NCI-H82 treated with DMSO at 0.1 percent for 48 hours (cell line): Measurements from ENCODE around the gene TSPAN9.
"Not testable (repeated sequence)": the region's sequence is repeated elsewhere in the genome, so short reads cannot be mapped to it uniquely, and the experiment has no call there.

Source experiments
- DNase-seq: peaks from one replicate; lab custom pipeline; 2025; ENCODE audit not compliant: unreplicated experiment; lab: John Stamatoyannopoulos, UW

The TSPAN9 gene

DNA sequence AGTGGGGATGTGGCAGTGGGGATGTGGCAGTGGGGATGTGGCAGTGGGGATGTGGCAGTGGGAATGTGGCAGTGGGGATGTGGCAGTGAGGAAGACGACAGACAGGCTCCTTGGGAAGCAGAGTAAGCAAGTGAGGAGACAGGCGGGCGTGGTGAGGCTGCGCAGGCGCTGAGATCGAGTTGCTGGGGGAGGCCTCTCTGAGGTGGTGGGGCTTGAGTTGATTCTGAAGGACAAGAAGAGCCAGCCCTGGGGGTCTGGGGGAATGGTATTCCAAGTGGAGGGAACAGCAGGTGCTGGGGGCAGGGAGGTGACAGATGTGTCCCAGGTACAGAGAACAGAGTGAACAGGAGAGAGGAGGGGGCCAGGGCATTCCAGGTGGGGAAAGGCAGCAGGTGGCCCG, 33.8 kb upstream of the TSPAN9 start:
- DNase-seq = no peak

DNA sequence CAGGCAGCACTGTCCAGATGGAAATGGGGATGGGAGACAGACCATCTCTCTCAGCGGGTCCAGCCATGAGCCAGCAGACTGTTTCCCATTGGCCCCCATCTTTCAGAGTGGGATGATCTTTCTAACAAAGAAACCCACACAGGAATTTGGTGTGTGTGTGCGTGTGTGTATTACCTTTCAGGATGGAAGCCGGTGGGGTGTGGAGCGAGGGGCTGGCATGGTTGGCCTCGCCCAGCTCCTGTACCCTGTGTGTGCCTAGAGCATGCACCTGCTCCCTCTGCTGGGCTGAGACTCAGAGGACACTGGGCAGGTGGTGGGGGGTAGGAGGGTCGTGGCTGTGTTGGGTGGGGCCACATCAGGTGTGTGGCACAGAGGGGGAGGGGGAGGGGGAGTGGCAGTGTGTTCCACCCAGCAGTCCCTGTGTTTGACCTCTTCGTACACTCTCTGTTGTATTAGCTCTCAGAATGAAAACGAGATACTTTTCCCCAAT, 33.0 kb upstream of the TSPAN9 start:
- DNase-seq = no peak

DNA sequence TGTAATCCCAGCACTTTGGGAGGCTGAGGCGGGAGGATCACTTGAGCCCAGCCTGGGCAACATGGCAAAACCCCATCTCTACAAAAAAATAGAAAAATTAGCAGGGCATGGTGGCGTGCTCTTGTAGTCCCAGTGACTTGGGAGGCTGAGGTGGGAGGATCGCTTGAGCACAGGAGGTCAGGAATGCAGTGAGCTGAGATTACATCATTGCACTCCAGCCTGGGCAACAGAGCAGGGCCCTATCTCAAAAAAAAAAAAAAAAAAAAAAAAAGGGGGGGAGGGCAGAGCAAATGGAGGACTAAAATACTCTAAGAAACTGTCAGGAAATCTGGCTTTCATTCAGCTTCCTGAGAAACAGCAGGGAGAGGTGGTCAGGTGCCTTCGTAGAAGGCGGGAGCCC, 31.7 kb upstream of the TSPAN9 start:
- DNase-seq = no peak

DNA sequence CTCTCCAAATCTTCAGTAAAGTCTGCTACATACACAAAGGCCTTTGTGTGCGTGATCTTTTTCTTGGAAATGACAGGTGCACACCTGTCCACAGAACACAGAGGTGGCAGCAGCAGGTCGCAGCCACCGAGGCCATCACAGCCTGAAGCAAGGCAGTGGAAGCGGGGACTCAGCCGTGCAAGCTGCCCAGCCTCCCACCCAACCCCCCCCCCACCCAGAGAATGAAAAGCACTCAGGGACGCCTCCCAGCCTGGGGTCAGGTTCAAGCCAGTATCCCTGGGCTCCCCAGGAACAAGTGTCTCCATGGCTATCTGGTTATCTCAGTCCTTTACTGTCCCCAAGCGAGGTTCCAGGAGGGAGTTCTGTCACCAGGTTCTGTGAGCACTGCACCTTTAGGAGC, 31.2 kb upstream of the TSPAN9 start:
- no peak for DNase-seq

DNA sequence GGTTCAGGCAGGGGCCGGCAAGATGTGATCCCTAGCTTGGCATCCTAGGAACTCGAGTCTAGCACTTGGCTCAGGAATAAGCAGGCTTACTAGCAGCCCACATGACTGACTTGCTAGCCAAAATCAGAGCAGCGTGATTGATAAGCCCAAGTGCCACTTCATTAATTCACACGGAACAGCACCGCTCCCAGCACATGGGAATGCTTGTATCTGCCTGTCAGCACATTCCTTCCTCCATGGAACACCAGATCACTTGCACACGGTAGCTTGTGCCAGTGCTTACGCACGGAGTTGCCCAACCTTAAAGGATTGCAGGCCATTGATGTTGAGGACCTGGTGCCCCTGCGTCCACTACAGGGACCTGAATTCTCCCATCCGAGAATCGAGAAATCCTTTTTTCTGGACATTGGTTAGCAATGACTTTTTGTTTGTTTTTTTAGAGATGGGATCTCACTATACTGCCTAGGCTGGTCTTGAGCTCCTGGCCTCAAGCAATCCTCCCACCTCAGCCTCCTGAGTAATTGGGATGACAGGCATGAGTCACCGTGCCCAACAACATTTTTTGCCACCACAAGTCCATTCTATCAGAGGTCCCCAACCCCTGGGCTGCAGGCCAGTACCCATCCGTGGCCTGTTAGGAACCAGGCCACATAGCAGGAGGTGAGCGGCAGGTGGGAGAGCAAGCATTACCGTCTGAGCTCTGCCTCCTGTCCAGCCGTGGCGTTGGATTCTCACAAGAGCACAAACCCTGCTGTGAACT, 30.6 kb upstream of the TSPAN9 start:
- DNase-seq = no peak

DNA sequence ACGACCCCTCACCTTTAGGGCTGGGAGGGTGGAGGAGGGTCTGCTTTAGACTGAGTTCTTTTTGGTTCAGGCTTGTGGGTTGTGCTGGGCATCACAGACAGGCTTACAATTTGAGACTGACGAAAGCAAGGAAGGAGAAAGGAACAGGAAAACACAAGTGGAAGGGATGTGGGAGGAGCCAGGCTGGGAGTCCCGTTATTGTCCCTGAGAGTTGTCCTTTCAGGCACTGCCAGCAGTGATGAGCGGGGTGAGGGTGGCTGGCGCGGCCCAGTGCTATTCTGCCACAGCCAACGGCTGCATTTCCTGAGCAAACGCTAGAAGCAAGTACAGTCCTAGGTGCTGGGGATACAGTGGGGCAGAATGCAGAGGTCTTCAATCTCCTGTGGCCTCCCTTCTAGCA, 29.2 kb upstream of the TSPAN9 start:
- no peak for DNase-seq

DNA sequence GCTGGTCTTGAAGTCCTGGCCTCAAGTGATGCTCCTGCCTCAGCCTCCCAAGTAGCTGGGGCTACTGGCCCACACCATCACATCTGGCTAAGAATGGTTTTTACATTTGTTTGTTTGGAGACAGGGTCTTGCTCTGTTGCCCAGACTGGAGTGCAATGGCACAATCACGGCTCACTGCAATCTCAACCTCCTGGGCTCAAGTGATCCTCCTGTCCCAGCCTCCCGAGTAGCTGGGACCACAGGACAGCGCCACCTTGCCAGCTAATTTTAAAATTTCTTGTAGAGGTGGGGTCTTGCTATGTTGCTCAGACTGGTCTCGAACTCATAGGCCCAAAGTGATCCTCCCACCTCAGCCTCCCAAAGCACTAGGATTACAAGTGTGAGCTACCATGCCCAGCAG, 28.6 kb upstream of the TSPAN9 start:
- DNase-seq = no peak

DNA sequence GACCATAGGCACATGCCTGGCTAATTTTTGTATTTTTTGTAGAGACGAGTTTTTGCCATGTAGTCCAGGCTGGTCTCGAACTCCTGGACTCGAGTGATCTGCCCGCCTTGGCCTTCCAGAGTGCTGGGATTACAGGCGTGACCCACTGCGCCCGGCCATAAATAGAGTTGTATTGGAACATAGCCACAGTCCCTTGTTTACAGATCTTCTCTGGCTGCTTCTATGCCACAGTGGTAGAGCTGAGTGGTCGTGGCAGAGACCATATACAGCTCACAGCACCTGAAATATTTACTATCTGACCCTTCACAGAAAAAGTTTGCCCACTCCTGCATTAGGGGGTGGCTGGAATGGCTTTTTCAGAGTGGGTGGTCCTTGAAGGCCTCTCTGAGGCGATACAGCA, 28.0 kb upstream of the TSPAN9 start:
- no peak for DNase-seq

DNA sequence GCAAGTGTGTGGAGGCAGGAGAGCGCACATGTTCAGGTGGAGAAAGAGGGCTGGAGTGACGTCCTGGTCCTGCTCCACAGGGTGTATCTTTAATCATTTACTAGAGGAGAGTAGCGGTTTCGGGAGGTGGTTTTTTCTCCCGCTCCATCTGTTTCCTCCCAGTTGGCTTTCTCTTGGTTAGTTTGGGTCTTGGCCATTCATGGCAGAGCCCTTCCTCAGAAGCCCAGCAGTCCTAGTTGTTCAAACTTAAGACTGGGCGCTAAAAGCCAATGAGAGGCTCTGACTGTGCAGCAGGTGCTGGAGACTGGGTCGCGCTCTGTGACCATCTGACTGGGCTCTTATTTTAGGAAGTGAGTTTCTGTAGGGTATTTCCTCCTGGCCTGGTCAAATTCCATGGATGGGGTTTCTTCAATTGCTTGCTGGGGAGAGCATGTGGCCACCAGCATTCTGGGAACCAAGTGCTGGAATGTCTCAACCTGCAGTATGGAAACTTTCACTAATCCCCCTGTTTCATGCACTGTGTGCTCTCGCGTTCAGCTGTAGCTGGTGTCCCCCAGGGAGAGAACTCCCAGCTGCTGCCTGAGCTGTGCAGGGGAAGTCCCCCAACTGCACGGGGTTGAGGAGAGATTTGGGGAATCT, 27.4 kb upstream of the TSPAN9 start:
- no peak for DNase-seq

DNA sequence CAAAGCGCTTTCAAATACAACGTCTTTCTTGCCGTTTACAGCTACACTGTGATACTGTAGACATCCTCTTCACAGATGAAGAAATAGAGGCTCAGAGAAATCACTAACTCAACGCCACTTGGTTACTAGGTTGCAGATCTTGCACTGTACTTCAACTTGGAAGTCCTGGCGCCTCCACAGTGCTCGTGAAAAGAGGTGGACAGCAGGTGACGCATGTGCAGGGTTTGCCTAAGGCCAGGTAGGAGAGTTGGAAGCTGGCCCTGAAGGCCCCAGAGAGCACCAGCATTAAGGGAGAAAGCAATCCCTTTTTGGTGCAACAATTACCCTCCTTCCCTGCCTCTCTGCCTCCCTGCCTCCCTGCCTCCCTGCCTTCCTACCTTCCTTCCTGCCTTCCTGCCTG, 22.8 kb upstream of the TSPAN9 start:
- no peak for DNase-seq

DNA sequence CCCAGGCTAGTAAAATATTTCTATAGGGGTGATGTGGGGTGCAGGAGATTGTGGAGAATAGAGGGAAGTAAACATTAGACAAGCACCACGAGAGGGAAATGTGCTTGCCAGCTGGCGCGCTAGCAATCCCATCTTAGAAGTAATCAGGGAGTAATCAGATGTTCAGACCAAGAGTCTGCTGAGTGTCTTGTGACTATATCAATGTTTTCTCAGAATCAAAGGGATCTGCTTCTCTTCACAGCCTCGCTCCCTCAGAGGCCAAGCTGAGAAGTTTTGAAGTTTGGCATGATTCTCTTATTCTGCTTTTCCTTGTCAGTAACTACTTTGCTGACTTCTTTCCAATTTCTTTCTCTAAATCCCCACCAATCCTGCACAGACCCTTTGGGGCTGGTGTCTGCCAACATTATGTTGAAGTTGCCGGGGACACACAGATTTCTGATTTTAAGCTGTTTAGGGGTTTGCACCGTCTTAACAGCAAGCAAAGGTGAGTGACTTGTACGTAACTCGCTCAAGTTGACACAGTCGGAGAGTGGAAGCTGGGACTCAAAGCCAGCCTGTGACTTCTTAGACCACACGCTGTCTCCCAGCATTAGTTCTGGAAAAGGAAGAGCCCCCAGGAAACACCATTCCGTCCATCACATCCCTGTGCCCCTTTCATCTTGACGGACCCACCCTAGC, 22.0 kb upstream of the TSPAN9 start:
- peak; percentile 57 for DNase-seq

DNA sequence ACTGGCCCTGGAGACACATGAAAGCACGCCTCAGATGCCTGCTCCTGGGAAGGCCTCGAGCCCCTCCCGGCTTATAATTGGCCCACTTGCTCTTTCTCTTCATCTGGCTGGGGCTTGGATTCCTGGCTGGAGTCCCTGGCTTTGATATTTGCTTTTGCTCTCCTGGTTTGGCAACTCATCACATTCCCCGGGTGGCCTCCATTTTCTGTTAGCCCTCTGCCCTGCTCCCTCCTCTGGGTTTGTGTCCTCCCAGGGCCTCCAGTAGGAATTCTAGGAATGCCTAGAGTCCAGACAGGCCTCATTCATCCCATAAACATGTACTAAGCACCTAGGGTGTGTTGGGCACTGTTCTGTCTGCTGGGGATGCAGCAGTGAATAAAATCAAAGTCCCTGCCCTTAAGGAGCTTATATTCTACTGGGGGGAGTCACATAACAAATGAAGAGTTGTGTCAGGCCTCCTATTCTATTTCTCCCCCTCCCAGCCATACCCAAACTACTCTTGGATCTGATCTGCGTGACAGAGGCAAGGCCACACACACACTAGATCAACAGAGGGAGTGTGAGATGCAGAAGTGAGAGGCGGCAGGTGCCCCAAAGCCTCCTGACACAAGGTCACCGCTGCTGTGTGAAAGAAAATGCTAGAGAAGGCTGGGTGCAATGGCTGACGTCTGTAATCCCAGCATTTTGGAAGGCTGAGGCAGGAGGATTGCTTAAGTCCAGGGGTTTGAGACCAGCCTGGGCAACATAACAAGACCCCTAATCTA, 21.3 kb upstream of the TSPAN9 start:
- no peak for DNase-seq

DNA sequence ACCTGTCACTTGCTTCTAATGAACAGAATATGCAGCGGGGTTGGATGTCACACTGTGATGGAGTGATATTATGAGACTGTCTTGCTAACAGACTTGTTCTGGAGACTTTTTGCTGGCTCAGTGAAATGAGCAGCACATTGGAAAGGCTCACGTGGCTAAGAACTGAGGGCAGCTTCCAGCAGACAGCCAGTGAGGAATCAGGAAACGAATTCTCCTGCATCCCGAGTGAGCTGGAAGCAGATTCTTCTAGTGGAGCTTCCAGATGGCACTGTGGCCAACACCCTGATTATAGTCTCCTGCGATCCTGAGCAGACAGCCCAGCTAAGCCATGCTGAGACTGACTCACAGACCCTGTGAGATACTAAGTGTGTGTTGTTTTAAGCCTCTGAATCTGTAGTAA, 16.1 kb upstream of the TSPAN9 start:
- DNase-seq = no peak

DNA sequence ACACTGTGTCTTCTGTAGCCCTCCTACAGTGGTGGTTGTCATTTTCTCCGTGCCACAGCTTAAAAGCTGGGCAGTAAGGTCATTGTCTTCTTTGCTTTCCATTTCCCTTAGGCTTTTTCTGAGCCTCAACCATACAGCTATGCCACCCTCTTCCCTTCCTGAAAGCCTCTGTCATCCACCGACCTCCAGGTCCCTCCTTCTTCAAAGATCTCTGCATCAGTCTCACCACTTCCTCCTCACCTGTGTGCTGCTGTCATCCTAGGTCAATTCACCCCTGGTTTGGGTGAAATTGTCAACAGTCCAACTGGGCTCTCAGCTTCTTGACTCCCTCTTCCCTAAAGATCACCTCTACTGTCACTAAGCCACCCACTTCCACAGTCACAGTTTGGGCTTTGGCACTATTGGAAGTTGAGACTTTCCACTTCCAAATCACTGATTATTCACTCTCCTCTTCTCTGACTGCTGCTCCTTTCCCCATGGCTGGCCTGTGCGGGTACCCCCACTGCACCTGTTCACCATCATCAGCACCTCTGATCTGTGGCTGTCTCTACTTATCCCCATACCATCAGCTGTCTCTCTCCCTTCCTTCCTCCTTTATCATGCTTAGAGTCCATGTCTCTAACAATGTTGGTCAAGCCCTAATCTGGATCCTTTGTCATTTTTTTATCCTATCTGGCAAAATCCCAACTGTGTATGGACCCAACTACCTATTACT, 15.5 kb upstream of the TSPAN9 start:
- DNase-seq = no peak

DNA sequence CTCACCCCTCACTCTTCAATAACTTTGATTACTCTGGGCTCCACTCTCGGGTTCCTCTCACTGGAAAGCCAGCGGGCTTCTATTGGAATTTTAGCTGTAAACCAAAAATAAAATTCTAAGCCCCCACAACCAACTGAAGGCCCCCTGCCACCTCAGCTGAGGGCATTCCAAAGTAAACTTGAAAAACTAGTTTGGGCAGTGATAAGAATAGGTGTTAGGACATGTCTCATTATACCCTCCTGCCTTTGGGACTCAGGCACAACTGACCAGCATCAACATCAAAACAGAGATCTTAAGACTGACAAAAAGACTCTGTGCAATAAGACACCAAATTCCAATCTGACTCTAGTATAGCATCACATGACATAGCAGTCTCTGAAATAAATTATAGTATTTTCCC, 11.9 kb upstream of the TSPAN9 start:
- no peak for DNase-seq

DNA sequence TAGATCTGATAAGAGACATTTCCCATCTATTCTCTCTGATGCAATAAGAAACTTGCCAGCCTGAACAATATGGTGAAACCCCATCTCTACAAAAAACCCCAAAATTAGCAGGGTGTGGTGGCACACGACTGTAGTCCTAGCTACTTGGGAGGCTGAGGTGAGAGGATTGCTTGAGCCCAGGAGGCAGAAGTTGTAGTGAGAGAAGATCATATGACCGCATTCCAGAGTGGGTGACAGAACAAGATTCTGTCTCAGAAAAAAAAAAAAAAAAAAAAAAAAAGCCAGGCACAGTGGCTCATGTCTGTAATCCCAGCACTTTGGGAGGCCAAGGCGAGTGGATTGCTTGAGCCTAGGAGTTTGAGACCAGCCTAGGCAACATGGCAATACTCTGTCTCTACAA, 11.3 kb upstream of the TSPAN9 start:
- not testable (repeated sequence) for DNase-seq

DNA sequence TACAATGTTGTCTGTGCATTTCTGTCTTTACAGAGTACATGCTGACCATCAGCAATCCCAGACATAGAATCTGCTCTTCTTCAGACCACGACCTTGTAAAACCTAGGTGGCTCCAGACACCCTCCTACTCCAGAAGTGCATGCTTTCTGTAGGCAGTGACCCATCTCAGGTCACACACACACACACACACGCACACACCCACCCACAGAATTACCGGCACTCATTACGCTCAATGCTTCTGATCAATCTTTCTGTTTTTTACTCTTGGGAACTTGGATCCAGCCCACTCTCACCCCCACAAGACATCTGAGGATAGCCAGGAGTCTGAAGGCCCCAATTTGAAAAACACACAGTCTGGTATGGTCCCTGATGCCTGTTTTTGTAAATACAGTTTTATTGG, 7.5 kb upstream of the TSPAN9 start:
- DNase-seq = no peak

DNA sequence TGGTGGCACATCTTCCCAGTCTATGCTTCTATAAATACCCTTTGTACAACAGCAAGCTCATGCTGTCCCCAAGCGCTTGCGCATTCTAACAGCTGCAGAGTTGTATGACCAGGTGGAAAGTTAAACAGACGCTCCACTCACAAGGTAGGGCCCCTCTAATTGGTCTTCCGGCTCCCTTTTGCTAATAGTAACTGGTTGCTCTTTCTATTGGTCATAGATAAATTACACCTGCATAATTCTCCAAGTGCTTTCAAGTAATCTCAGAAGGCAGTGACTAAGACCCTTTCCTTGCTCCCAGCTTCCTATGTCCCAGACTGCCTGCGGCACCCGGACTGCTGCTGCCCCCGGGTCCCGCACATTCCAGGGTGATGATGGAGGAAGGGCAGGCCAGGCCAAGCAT, 6.1 kb upstream of the TSPAN9 start:
- DNase-seq = no peak

DNA sequence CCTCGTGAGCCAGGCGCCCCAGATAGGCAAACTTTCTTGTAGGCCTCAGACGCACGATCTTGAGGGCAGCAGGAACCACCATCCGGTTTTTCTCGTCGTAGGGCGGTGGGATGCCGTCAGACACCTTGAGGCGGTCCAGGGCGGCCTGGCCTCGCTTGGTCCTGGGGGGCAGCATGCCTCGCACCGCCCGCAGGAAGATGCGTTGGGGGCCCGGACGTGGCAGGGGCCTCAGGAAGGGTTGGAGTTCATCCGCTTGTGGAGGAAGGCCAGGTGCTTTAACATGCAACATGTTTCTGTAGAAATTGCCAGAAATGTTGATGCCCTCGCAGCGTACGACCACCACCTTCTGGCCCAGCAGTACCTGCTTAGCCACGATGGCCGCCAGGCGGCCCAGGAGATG, 5.5 kb upstream of the TSPAN9 start:
- DNase-seq = no peak

DNA sequence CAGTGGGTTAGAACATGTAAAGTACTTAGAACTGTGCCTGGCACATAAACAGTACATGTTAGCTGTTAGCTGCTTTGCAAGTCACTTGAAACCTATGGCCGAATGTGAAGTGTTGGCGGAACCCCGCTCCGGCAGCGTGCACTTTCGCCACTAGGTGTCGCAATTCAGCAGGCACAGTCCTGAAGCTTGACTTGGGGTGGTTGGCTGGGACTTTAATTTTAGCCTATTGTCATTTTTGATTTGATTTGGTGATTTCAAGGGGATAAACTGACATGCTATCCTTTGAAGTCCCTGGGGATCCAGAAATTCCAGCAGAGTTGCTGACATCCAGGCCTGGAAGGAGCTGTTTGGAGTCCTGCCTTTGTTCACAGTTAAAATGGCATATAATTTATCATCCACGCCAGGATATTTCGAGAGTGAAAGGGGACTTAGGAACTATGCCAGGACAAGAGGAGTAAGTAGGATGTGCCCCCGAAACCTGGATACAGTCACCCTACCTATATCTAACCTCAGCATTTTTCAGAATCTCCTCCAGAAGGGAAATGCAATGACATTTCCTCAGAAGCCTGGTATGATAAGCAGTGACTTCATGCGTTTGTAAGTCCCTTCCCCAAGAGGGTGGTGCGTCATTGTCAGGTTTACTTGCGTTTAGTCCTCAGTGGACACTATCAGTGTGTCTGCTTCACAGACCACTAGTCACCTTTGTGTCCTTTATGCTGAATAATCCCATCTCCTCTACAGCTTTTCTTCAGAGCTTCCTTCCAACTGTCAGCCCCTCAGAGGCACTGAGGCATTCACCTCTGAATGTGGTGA, 3.5 kb upstream of the TSPAN9 start:
- peak; percentile 70 for DNase-seq
